Measurements from ENCODE around the gene MEIS2. TPM values are rescaled to one million over a fixed set of nuclear protein-coding genes. Genes with fewer than 3 reads are reported as not detected.

Gene MEIS2
- total and polyA plus RNA-seq, 2 of the 13 experiments (the other 11 are each of a cell fraction or from before 2014, with no cell fraction given): 10.7 to 12.4 TPM

DNA sequence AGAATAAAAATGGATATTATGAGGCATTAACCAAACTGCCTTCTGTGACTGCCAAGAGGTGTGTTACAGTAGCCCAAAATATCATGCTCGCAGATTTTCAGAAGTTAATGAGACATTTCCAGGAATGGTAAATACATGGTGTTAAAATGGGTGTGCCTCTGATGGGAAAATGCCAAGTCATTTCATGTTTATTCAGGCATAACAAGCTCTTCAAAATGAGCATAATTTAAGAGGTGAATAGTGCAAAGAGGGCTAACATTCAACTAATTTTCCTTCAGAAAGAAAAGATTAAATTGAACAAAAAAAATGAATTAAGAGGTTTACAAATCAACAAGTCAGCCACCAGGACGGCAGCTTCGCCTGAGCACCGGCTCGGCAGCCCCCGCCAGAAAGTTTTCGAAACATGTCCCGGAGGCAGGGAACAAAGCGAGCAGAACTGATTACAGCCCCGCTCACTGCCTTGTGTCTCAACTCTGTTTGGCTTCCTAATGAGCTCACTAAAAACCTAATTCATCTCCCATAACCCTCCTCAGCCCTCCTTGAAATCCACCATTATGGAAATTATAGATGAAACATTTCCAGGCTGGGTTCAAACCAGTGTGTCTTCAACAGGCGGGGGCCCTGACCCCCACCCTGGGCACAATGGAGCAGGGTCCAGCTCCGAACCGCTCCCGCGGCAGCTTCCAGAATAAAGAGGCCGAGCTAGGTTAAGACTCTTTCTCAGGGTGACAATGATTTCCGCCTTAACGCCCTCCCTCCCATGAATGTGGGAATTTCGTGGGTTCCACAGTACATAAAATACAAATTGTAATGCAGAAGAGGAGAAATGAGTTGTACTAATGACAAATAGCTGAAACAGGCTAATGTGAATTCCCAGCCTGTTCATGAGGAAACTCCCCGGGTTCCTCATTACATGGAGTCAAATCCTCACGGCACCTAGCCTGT, 43.9 kb downstream of the MEIS2 start (continued):
- TF ChIP-seq, protein P1, sequence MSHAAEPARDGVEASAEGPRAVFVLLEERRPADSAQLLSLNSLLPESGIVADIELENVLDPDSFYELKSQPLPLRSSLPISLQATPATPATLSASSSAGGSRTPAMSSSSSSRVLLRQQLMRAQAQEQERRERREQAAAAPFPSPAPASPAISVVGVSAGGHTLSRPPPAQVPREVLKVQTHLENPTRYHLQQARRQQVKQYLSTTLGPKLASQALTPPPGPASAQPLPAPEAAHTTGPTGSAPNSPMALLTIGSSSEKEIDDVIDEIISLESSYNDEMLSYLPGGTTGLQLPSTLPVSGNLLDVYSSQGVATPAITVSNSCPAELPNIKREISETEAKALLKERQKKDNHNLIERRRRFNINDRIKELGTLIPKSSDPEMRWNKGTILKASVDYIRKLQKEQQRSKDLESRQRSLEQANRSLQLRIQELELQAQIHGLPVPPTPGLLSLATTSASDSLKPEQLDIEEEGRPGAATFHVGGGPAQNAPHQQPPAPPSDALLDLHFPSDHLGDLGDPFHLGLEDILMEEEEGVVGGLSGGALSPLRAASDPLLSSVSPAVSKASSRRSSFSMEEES (CRISPR knock-in tag; IDR thresholded peaks at IDR 0.05): no peak
- no peak for TF ChIP-seq AHDC1 (CRISPR knock-in tag; IDR thresholded peaks at IDR 0.05; ENCODE audit: borderline replicate concordance)
- TF ChIP-seq ZNF773 (CRISPR knock-in tag; IDR thresholded peaks at IDR 0.05; ENCODE audit: borderline replicate concordance): no peak
- TF ChIP-seq ATM (IDR thresholded peaks at IDR 0.05; ENCODE audit: borderline replicate concordance): no peak

All from HepG2 (cell line).